Effector memory CD8-positive, alpha-beta T cell (primary cell): Measurements from ENCODE around the gene ZBED1.
A peak's percentile ranks its signal among the peaks of the same experiment; 100 is the strongest.
"Not testable (repeated sequence)": the region's sequence is repeated elsewhere in the genome, so short reads cannot be mapped to it uniquely, and the experiment has no call there.

Experiments
- ATAC-seq: fragments of 150-1000 bp; cut with Tn5 transposase; replicated peaks from 2 replicates; pipeline ENCODE4 v1.10.0; 2021; ENCODE audit warnings: mild to moderate bottlenecking, moderate library complexity
- DNase-seq, 3 experiments: peaks; one replicate each; pipeline ENCODE4 v3.0.0; 2021
- H3K27ac Mint-ChIP-seq, 2 donors: one replicate each; pipeline ENCODE4 v1.8.0; 2022; ENCODE audit warnings: mild to moderate bottlenecking in 2 of 2, mixed read lengths in 2 of 2, moderate library complexity in 2 of 2
- H3K27me3 Mint-ChIP-seq, 2 donors: one replicate each; pipeline ENCODE4 v1.8.0; 2022; ENCODE audit warnings: mixed read lengths in 2 of 2
- H3K36me3 Mint-ChIP-seq: one replicate; pipeline ENCODE4 v1.8.0; 2022; ENCODE audit warnings: mild to moderate bottlenecking, moderate library complexity, mixed read lengths; ENCODE audit not compliant: insufficient read depth
- H3K4me1 Mint-ChIP-seq, 2 donors: one replicate each; pipeline ENCODE4 v1.8.0; 2022; ENCODE audit warnings: low read depth in 2 of 2, mixed read lengths in 2 of 2
- H3K4me3 Mint-ChIP-seq, 2 donors: one replicate each; pipeline ENCODE4 v1.8.0; 2022; ENCODE audit warnings: mild to moderate bottlenecking in 2 of 2, mixed read lengths in 2 of 2, moderate library complexity in 2 of 2
- H3K9me3 Mint-ChIP-seq, 2 donors: one replicate each; pipeline ENCODE4 v1.8.0; 2022; ENCODE audit warnings: mixed read lengths in 2 of 2

The ZBED1 gene

DNA sequence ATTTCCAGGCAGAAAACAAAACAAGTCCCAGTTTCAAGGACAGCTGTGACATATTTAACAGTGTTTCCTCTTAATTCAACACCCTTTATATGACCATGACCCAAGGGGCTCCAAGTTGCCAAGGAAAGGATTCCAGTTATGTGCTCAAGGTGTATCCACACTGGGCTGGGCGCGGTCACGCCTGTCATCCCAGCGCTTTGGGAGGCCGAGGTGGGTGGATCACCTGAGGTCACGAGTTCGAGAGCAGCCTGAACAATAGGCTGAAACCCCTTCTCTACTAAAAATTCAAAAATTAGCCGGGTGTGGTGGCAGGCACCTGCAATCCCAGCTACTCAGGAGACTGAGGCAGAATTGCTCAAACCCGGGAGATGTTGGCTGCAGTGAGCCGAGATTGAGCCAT lies 29.6 kb downstream of the ZBED1 start:
- peaks cover 24 to 28% of the 10 kb centered on the region in 2 donors for H3K4me1 Mint-ChIP-seq
- not testable (repeated sequence) for H3K27me3 Mint-ChIP-seq, H3K27ac Mint-ChIP-seq, H3K4me3 Mint-ChIP-seq, H3K36me3 Mint-ChIP-seq, ATAC-seq, H3K9me3 Mint-ChIP-seq, DNase-seq

DNA sequence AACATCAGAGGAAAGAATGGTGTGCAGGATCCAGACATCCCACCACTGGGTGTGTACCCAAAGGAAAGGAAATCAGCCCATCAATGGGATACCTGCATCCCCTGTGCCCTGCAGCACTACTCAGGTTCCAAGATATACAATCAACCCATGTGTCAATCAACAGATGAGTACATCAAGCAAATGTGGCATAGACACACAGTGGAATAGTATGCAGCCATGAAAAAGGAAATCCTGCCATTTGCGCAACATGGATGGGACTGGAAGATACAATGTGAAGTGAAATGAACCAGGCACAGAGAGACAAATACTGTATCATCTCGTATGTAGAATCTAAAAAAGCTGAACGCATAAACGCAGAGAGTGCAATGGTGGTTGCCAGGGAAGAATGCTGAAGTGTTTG lies 30.9 kb downstream of the ZBED1 start:
- H3K27me3 Mint-ChIP-seq, H3K36me3 Mint-ChIP-seq, H3K4me3 Mint-ChIP-seq, H3K9me3 Mint-ChIP-seq, ATAC-seq, DNase-seq, H3K27ac Mint-ChIP-seq: not testable (repeated sequence)
- H3K4me1 Mint-ChIP-seq, result peaks cover 18 to 26% of the 10 kb centered on the region in 2 donors

DNA sequence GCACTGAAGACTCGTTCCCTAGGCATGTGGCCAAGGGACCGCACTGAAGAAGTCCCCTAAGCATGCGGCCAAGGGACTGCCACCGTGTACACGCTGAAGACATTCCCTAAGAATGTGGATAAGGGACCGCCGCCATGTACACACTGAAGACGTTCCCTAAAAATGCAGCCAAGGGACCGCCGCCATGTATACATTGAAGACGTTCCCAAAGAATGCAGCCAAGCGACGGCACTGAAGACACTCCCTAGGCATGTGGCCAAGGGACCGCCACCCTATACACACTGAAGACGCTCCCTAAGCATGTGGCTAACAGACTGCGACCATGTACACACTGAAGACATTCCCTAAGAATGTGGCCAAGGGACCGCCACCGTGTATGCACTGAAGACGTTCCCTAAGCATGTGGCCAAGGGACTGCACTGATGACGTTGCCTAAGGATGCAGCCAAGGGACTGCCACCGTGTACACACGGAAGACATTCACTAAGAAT lies 31.5 kb downstream of the ZBED1 start:
- ATAC-seq (no peak), DNase-seq (no peak)
- no peak overlapping the region for H3K27ac Mint-ChIP-seq
- no peaks in the 10 kb centered on the region for H3K36me3 Mint-ChIP-seq
- H3K4me3 Mint-ChIP-seq, result no peak overlapping the region
- peaks cover 18 to 25% of the 10 kb centered on the region in 2 donors for H3K4me1 Mint-ChIP-seq
- H3K27me3 Mint-ChIP-seq, result no peaks in the 10 kb centered on the region
- H3K9me3 Mint-ChIP-seq, result no peaks in the 10 kb centered on the region

DNA sequence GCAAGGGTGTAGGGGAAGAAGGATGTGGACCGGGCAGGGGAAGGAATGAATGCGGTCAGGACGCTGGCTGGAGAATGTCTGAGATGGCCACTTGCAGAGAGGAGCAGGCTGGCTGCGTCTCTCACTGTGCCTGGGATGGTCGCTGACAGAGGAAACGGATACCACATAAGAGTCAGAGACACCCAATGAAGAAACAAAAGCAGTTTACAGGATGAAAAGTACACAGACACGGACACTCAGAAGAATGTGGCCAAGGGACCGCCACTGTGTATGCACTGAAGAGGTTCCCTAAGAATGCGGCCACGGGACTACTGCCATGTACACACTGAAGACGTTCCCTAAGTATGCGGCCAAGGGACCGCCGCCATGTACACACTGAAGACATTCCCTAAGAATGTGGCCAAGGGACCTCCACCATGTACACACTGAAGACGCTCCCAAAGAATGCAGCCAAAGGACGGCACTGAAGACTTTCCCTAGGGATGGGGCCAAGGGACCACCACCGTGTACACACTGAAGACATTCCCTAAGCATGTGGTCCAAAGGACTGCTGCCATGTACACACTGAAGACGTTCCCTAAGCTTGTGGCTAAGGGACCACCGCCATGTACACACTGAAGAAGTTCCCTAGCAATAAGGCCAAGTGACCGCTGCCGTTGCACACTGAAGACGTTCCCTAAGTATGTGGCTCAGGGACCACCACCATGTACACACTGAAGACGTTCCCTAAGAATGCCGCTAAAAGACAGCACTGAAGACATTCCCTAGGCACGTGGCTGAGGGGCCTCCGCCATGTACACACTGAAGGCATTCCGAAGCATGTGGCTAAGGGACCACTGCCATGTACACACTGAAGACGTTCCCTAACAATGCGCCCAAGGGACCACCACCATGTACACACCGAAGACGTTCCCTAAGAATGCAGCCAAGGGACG lies 32.2 kb downstream of the ZBED1 start:
- Mint-ChIP-seq H3K9me3 (no peaks in the 10 kb centered on the region), H3K4me1 (peaks cover 22 to 29% of the 10 kb centered on the region in 2 donors), H3K36me3 (no peaks in the 10 kb centered on the region), H3K4me3 (no peak overlapping the region), H3K27ac (no peak overlapping the region), H3K27me3 (no peaks in the 10 kb centered on the region)
- DNase-seq, result no peak
- ATAC-seq, result no peak

DNA sequence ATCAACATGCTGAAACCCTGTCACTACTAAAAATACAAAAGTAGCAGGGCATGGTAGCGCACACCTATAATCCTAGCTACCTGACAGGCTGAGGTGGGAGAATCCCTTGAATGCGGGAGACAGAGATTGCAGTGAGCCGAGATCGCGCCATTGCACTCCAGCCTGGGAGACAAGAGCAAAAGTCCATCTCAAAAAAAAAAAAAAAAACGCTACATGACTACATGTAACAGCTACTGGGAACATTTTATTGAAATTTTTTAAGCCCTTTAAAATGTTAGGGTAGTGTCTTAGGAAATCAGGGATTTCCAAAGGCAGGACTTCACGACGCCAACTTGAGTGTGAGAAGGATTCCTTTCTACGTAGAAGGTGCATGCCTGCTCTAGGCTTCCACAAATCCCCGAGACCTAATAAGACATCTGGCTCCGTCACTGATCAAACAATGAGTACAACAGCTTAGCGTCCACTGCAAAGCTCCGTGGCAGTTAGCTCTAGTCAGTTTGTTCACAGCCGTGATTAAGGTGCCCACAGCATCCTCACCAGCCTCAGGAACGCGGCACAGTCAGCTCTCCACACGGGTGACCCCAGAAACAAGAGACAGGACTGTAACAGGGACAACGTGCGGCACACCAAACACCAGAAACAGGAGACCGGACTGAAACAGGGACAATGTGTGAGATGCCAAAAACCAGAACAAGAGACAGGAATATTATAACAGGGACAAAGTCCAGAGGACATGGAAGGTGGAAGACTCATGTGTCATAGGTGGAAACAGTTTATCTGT lies 33.7 kb downstream of the ZBED1 start:
- Mint-ChIP-seq H3K9me3 (no peaks in the 10 kb centered on the region), H3K27ac (no peak overlapping the region), H3K4me1 (peaks cover 26 to 39% of the 10 kb centered on the region in 2 donors), H3K27me3 (no peaks in the 10 kb centered on the region), H3K4me3 (no peak overlapping the region), H3K36me3 (no peaks in the 10 kb centered on the region)
- no peak for DNase-seq
- no peak for ATAC-seq

DNA sequence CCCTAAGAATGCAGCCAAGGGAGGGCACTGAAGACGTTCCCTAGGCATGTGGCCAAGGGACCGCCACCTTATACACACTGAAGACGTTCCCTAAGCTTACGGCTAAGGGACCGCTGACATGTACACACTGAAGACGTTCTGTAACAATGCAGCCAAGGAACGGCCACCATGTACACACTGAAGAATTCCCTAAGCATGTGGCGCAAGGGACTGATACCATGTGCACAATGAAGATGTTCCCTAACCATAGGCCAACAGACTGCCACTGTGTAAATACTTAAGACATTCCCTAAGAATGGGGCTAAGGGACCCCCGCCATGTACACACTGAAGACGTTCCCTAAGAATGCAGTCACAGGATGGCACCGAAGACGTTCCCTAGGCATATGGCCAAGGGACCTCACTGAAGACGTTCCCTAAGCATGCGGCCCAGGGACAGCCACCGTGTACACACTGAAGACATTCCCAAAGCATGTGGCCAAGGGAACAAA lies 36.1 kb downstream of the ZBED1 start:
- H3K27me3 Mint-ChIP-seq, result no peaks in the 10 kb centered on the region
- H3K36me3 Mint-ChIP-seq, result no peaks in the 10 kb centered on the region
- peaks cover 31 to 46% of the 10 kb centered on the region in 2 donors for H3K4me1 Mint-ChIP-seq

DNA sequence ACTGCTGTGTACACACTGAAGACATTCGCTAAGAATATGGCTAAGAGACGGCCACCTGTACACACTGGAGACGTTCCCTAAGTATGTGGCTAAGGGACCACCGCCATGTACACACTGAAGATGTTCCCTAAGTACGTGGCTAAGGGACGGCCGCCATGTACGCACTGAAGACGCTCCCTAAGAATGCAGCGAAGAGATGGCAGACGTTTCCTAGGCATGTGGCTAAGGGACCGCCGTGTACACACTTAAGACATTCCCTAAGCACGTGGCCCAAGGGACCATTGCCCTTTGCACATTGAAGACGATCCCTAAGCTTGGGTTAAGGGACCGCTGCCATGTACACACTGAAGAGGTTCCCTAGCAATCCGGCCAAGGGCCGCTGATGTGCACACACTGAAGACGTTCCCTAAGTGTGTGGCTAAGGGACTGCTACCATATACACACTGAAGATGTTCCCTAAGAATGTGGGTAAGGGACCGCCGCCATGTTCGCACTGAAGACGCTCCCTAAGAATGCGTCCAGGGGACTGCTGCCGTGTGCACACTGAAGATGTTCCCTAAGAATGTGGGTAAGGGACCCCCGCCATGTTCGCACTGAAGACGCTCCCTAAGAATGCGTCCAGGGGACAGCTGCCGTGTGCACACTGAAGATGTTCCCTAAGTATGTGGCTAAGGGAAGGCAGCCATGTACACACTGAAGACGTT lies 36.7 kb downstream of the ZBED1 start:
- H3K27me3 Mint-ChIP-seq, result no peaks in the 10 kb centered on the region
- no peaks in the 10 kb centered on the region for H3K9me3 Mint-ChIP-seq
- no peak overlapping the region for H3K4me3 Mint-ChIP-seq
- H3K4me1 Mint-ChIP-seq, result peaks cover 31 to 49% of the 10 kb centered on the region in 2 donors
- H3K27ac Mint-ChIP-seq, result no peak overlapping the region
- no peak for ATAC-seq
- DNase-seq, result no peak
- H3K36me3 Mint-ChIP-seq, result no peaks in the 10 kb centered on the region

More for the DNA sequence above, 36.1 kb downstream of the ZBED1 start:
- no peak for DNase-seq
- no peak for ATAC-seq
- Mint-ChIP-seq H3K9me3 (no peaks in the 10 kb centered on the region), H3K27ac (no peak overlapping the region), H3K4me3 (no peak overlapping the region)

DNA sequence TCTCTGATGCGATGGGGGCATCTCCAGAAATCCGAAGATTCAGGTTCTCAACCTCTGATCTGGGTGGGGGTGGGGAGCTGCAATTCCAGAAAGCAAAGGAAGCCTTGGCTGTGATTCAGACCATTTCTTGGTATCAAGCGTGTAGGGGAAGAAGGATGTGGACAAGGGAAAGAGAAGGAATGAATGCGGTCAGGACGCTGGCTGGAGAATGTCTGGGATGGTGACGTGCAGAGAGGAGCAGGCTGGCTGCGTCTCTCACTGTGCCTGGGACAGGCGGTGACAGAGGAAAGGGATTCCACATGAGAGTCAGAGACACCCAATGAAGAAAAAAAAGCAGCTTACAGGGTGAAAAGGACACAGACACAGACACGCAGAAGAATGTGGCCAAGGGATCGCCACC lies 37.3 kb downstream of the ZBED1 start:
- not testable (repeated sequence) for DNase-seq, H3K36me3 Mint-ChIP-seq, H3K27ac Mint-ChIP-seq, H3K4me3 Mint-ChIP-seq, ATAC-seq, H3K27me3 Mint-ChIP-seq, H3K9me3 Mint-ChIP-seq
- peaks cover 28 to 49% of the 10 kb centered on the region in 2 donors for H3K4me1 Mint-ChIP-seq

DNA sequence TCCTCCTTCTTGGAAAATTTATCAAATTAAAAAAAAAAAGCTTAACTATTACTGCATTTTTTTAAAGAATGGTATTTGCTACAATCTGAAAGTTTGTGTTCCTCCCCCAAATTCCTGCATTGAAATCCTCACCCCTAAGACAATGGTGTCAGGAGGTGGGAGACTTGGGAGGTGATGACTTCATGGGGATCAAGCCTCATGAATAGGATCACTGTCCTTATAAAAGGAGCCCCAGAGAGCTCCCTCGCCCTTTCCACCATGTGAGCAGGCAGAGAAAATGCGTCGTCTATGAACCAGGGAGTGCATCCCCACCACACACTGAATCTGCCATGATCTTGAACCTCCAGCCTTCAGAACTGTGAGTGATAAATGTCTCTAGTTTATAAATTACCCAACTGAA lies 38.0 kb downstream of the ZBED1 start:
- peaks cover 22 to 49% of the 10 kb centered on the region in 2 donors for H3K4me1 Mint-ChIP-seq
- H3K36me3 Mint-ChIP-seq, result no peaks in the 10 kb centered on the region
- H3K27me3 Mint-ChIP-seq, result no peaks in the 10 kb centered on the region
- peak overlapping the region in 1 of 2 donors; percentile 38 for H3K27ac Mint-ChIP-seq
- DNase-seq (no peak), ATAC-seq (no peak)
- H3K9me3 Mint-ChIP-seq, result peaks cover 4 to 7% of the 10 kb centered on the region in 2 donors
- no peak overlapping the region for H3K4me3 Mint-ChIP-seq

DNA sequence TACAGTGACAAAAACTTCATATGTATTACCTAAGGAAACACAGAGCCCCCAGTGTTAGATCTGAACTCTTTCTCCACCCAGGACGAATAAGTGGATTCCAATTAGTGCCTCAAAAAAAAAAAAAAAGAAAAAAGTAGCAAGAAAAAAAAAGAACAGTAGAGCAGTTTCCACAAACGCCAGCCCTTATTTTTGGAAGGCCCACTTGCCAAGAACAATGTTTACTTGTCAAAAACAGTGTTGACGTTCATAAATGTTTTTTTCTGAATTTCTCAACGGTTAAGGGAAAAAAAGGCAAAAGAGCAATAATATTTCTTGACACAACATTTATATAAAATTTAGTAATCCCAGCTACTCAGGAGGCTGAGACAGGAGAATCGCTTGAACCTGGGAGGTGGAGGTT lies 38.7 kb downstream of the ZBED1 start:
- no peak for DNase-seq

DNA sequence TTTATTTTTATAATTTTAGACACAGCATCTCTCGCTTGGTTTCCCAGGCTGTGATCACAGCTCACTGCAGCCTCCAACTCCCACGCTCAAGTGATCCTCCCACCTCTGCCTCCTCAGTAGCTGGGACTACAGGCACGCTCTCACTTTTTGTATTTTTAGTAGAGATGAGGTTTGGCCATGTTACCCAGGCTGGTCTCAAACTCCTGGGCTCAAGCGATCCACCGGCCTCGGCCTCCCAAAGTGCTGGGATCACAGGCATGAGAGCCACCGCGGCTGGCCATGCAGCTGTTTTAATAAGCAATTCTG lies 39.1 kb downstream of the ZBED1 start:
- DNase-seq, result no peak
- H3K27me3 Mint-ChIP-seq, result no peaks in the 10 kb centered on the region
- H3K4me3 Mint-ChIP-seq, result no peak overlapping the region
- H3K27ac Mint-ChIP-seq, result peak overlapping the region; percentile 38 to 60
- peaks cover 23 to 46% of the 10 kb centered on the region in 2 donors for H3K4me1 Mint-ChIP-seq
- no peaks in the 10 kb centered on the region for H3K36me3 Mint-ChIP-seq
- ATAC-seq, result no peak
- H3K9me3 Mint-ChIP-seq, result peaks cover 4 to 7% of the 10 kb centered on the region in 2 donors

More for the DNA sequence above, 38.7 kb downstream of the ZBED1 start:
- H3K36me3 Mint-ChIP-seq, result no peaks in the 10 kb centered on the region
- H3K27ac Mint-ChIP-seq, result peak overlapping the region; percentile 38 to 60
- no peak for ATAC-seq
- no peak overlapping the region for H3K4me3 Mint-ChIP-seq
- peaks cover 19 to 44% of the 10 kb centered on the region in 2 donors for H3K4me1 Mint-ChIP-seq
- H3K9me3 Mint-ChIP-seq, result peaks cover 4 to 7% of the 10 kb centered on the region in 2 donors
- no peaks in the 10 kb centered on the region for H3K27me3 Mint-ChIP-seq

DNA sequence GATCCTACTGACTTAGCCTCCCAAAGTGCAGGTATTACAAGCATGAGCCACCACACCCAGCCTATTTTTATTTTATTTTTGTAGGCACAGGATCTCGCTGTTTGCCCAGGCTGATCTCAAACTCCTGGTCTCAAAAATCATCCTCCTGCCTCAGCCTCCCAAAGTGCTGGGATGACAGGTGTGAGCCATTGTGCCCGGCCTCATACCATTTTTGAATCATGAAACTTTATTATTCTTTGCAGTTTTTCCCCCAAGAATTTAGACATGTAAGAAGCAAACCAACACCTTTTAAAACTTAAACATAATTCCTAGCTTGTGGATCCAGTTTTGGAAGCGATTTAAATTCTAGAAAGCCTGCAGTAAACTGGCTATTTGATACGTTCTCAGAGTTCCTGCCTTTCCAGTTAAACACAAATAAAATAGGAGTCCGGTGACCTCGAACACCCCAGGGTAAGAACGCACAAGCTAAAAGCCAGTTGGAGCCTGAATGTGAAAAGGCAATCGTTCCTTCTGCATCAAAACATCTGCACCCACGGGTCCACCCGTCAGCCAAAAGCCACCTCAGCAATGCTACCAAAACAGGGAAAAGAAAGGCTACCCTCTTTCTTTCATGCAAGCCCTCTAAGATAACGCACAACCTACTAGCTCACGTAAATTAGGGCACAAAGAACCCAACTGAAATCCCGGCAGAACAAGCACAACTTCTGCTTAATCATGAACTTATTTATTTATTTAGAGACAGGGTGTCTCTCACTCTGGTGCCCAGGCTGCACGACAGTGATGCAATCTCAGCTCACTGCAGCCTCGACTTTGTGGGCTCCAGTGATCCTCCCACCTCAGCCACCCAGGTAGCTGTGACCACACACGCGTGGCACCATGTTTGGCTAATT lies 39.7 kb downstream of the ZBED1 start:
- Mint-ChIP-seq H3K4me1 (peaks cover 24 to 43% of the 10 kb centered on the region in 2 donors), H3K27ac (peak overlapping the region in 1 of 2 donors; percentile 38)
- not testable (repeated sequence) for H3K27me3 Mint-ChIP-seq, H3K4me3 Mint-ChIP-seq, ATAC-seq, DNase-seq, H3K9me3 Mint-ChIP-seq, H3K36me3 Mint-ChIP-seq
